Calu3 (cell line): Measurements from ENCODE around the gene CRYGN. TPM values are rescaled to one million over a fixed set of nuclear protein-coding genes. Genes with fewer than 3 reads are reported as not detected.
A peak's percentile ranks its signal among the peaks of the same experiment; 100 is the strongest.

Source experiments
- BruUV-seq: library from RNA; stranded (reverse); fragments of 400-500 nt; replicated peaks from 2 replicates; lab custom pipeline; 2021; lab: Mats Ljungman, UMichigan
- CTCF ChIA-PET: fragments of 300-600 bp; sonication (Branson Sonifier 250); formaldehyde crosslinking; loops from one replicate; lab custom pipeline; 2022; ENCODE audit warnings: antibody characterized with exemption; lab: Charles Lee
- DNase-seq: peaks from one replicate; pipeline ENCODE4 v3.0.0; 2022
- H3K27ac Mint-ChIP-seq: one replicate; pipeline ENCODE4 v1.8.0; 2022; ENCODE audit warnings: mixed read lengths; ENCODE audit not compliant: unreplicated experiment
- H3K27me3 Mint-ChIP-seq: one replicate; pipeline ENCODE4 v1.8.0; 2022; ENCODE audit warnings: mixed read lengths; ENCODE audit not compliant: unreplicated experiment
- H3K36me3 Mint-ChIP-seq: one replicate; pipeline ENCODE4 v1.8.0; 2022; ENCODE audit warnings: mild to moderate bottlenecking, moderate library complexity, mixed read lengths; ENCODE audit not compliant: insufficient read depth, unreplicated experiment
- H3K4me1 Mint-ChIP-seq: one replicate; pipeline ENCODE4 v1.8.0; 2022; ENCODE audit warnings: mild to moderate bottlenecking, low read depth, mixed read lengths; ENCODE audit not compliant: unreplicated experiment
- H3K4me3 Mint-ChIP-seq: one replicate; pipeline ENCODE4 v1.8.0; 2022; ENCODE audit warnings: mild to moderate bottlenecking, low read depth, moderate library complexity, mixed read lengths; ENCODE audit not compliant: unreplicated experiment
- H3K9me3 Mint-ChIP-seq: one replicate; pipeline ENCODE4 v1.8.0; 2022; ENCODE audit warnings: low read depth, mixed read lengths; ENCODE audit not compliant: unreplicated experiment
- CTCF ChIP-seq: fragments of 200-600 bp; IDR thresholded peaks from one replicate; pipeline ENCODE4 v1.8.0; 2022; ENCODE audit warnings: antibody characterized with exemption; ENCODE audit not compliant: unreplicated experiment
- intact Hi-C: fragments of 100-400 bp; cut with micrococcal nuclease; formaldehyde crosslinking; loops from one replicate; pipeline ENCODE4 v1.10.0; 2022; ENCODE audit not compliant: unreplicated experiment
- total RNA-seq: library from RNA; stranded (reverse); gene quantifications from 2 replicates; pipeline ENCODE4 v1.2.3, GENCODE V29; 2022

CRYGN gene
- total RNA-seq, 1 experiment from 2014 or later, result not detected

- Mint-ChIP-seq H3K36me3 (peaks cover 37% of the 10 kb centered on the region), H3K9me3 (peaks cover 11% of the 10 kb centered on the region), H3K4me3 (no peak overlapping the region), H3K27me3 (no peaks in the 10 kb centered on the region), H3K4me1 (peaks cover 20% of the 10 kb centered on the region), H3K27ac (no peak overlapping the region)
- no TSS peak for BruUV-seq
- no peak for TF ChIP-seq CTCF
- CTCF ChIA-PET, result no interaction called here
- DNase-seq, result no peak
- intact Hi-C loops, result loop anchor here (5.0 to 10.0 kb wide), 2 partner anchors 53 to 295 kb away; partner anchors contain the start of gene RHEB
Measured at GRCh38 chr7:151461942-151462230, 21.9 kb upstream of the CRYGN start.

GRCh38 chr7:151461096-151461941 lies 21.4 kb upstream of the CRYGN start:
- peaks cover 20% of the 10 kb centered on the region for H3K4me1 Mint-ChIP-seq
- no peak for TF ChIP-seq CTCF
- no peaks in the 10 kb centered on the region for H3K27me3 Mint-ChIP-seq
- no peak overlapping the region for H3K4me3 Mint-ChIP-seq
- CTCF ChIA-PET, result interaction anchor here (0.5 kb wide), 1 partner anchor 9 kb away, joined by 3 read pairs; no protein-coding TSS in a partner anchor
- no peak for DNase-seq
- peaks cover 35% of the 10 kb centered on the region for H3K36me3 Mint-ChIP-seq
- no TSS peak for BruUV-seq
- H3K27ac Mint-ChIP-seq, result no peak overlapping the region
- H3K9me3 Mint-ChIP-seq, result peaks cover 11% of the 10 kb centered on the region
- intact Hi-C loops, result loop anchor here (5.0 to 10.0 kb wide), 2 partner anchors 53 to 296 kb away; partner anchors contain the start of gene RHEB

GRCh38 chr7:151460474-151460855 lies 20.5 kb upstream of the CRYGN start:
- BruUV-seq, result no TSS peak
- H3K27me3 Mint-ChIP-seq, result no peaks in the 10 kb centered on the region
- intact Hi-C loops, result loop anchor here (5.0 to 10.0 kb wide), 2 partner anchors 54 to 297 kb away; partner anchors contain the start of gene RHEB

More at GRCh38 chr7:151460474-151460855, 20.5 kb upstream of the CRYGN start:
- CTCF ChIA-PET, result interaction anchor here (0.5 to 1.2 kb wide), 4 partner anchors 8 to 160 kb away, joined by 3 to 4 read pairs (median 3); no protein-coding TSS in a partner anchor
- Mint-ChIP-seq H3K4me1 (peaks cover 20% of the 10 kb centered on the region), H3K27ac (peak overlapping the region; percentile 50), H3K36me3 (peaks cover 31% of the 10 kb centered on the region), H3K4me3 (peak overlapping the region; percentile 53), H3K9me3 (peaks cover 11% of the 10 kb centered on the region)
- no peak for TF ChIP-seq CTCF
- DNase-seq, result no peak
